Lung (tissue), 12 donors: ENCODE data around the gene TEP1. TPM values are rescaled to one million over a fixed set of nuclear protein-coding genes. Genes with fewer than 3 reads are reported as not detected.

Experiments
- ATAC-seq: fragments of 200-7000 bp; cut with Tn5 transposase; one replicate; pipeline ENCODE4 v1.9.1; 2020; ENCODE audit warnings: moderate number of reproducible peaks; ENCODE audit not compliant: insufficient read depth, low FRiP score
- DNase-seq, 3 donors: peaks; one replicate each; pipeline ENCODE4 v3.0.0-alpha.2; 2013 to 2017
- H3K27ac ChIP-seq, 2 donors: one replicate each; pipeline ENCODE4 v1.5.1; 2013; ENCODE audit warnings: mild to moderate bottlenecking in 2 of 2, moderate library complexity in 2 of 2, control low read depth in 1 of 2, inconsistent platforms in 1 of 2, low read depth in 1 of 2, low read length in 1 of 2
- H3K27me3 ChIP-seq, 3 donors: one replicate each; pipeline ENCODE4 v1.5.1; 2013; ENCODE audit warnings: low read length in 2 of 3; ENCODE audit not compliant: control insufficient read depth in 3 of 3, insufficient read depth in 3 of 3
- H3K36me3 ChIP-seq, 4 donors: one replicate each; pipeline ENCODE4 v1.5.1; 2013; ENCODE audit warnings: low read length in 4 of 4, mild to moderate bottlenecking in 1 of 4, moderate library complexity in 1 of 4; ENCODE audit not compliant: control insufficient read depth in 4 of 4, insufficient read depth in 4 of 4
- H3K4me1 ChIP-seq, 5 donors: one replicate each; pipeline ENCODE4 v1.5.1; 2013; ENCODE audit warnings: low read length in 5 of 5, mild to moderate bottlenecking in 2 of 5, moderate library complexity in 1 of 5; ENCODE audit not compliant: control insufficient read depth in 5 of 5, insufficient read depth in 5 of 5
- H3K4me3 ChIP-seq: one replicate; pipeline ENCODE4 v1.5.1; 2013; ENCODE audit warnings: mild to moderate bottlenecking, control low read depth, moderate library complexity
- H3K9ac ChIP-seq, 2 donors: one replicate each; pipeline ENCODE4 v1.5.1; 2013; ENCODE audit warnings: low read length in 2 of 2, control low read depth in 1 of 2; ENCODE audit not compliant: insufficient read depth in 1 of 2
- H3K9me3 ChIP-seq, 4 donors: one replicate each; pipeline ENCODE4 v1.5.1; 2013; ENCODE audit warnings: low read length in 3 of 4, mild to moderate bottlenecking in 1 of 4, moderate library complexity in 1 of 4; ENCODE audit not compliant: control insufficient read depth in 4 of 4, insufficient read depth in 3 of 4
- WGBS, 2 donors: extraction: QIAGEN DNeasy Blood & Tissue Kit; methylation state at CpG; one replicate each; pipeline ENCODE4 v1.1.7; 2013; 5-methylcytosine and 5-hydroxymethylcytosine counted together
- polyA plus RNA-seq, 2 donors: library from polyadenylated mRNA; stranded (reverse); fragments of 200-250 nt; gene quantifications; one replicate each; pipeline ENCODE4 v1.2.1, GENCODE V29; 2013
- total RNA-seq, 2 donors: library from RNA; depleted of rRNA in 1 of 2; stranded (reverse); fragments of >200 nt in 1 of 2; gene quantifications; one replicate each; pipeline ENCODE4 v1.2.1, GENCODE V29; 2014 to 2021
- TF ChIP-seq, protein P1 (sequence below): IDR thresholded peaks from 2 replicates; pipeline ENCODE4 v1.5.1; 2012; ENCODE audit warnings: mild to moderate bottlenecking; ENCODE audit errors: control extremely low read depth, extremely low read depth
- donor health status: control.
- donor health status: control.
- donor health status: Bipolar disorder and iron deficiency.
- donor health status: healthy.
- donor health status: DM: yes; HTN: yes; CAD: no.

The TEP1 gene
- total and polyA plus RNA-seq, 4 donors, result 15.7 to 44.7 (median 22.5) TPM

- Histone ChIP-seq H3K9me3 (no peaks in the 10 kb centered on the region), H3K4me3 (no peak overlapping the region), H3K36me3 (peaks cover 12 to 32% (median 25%) of the 10 kb centered on the region in 4 donors), H3K27ac (no peak overlapping the region), H3K9ac (no peak overlapping the region), H3K27me3 (no peaks in the 10 kb centered on the region), H3K4me1 (peaks cover 0 to 22% (median 13%) of the 10 kb centered on the region in 5 donors)
- ATAC-seq (no peak), DNase-seq (no peak)
- TF ChIP-seq, protein P1, sequence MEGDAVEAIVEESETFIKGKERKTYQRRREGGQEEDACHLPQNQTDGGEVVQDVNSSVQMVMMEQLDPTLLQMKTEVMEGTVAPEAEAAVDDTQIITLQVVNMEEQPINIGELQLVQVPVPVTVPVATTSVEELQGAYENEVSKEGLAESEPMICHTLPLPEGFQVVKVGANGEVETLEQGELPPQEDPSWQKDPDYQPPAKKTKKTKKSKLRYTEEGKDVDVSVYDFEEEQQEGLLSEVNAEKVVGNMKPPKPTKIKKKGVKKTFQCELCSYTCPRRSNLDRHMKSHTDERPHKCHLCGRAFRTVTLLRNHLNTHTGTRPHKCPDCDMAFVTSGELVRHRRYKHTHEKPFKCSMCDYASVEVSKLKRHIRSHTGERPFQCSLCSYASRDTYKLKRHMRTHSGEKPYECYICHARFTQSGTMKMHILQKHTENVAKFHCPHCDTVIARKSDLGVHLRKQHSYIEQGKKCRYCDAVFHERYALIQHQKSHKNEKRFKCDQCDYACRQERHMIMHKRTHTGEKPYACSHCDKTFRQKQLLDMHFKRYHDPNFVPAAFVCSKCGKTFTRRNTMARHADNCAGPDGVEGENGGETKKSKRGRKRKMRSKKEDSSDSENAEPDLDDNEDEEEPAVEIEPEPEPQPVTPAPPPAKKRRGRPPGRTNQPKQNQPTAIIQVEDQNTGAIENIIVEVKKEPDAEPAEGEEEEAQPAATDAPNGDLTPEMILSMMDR, result no peak
- 62 to 69% methylated on average over 8 of the region's 8 CpGs for WGBS, 2 donors
Observed at GRCh38 chr14:20458031-20458789, 44.9 kb upstream of the TEP1 start.

GRCh38 chr14:20456971-20457370 is 43.7 kb upstream of the TEP1 start:
- Histone ChIP-seq H3K27ac (no peak overlapping the region), H3K9ac (peak overlapping the region in 1 of 2 donors; percentile 28), H3K4me1 (peaks cover 0 to 22% (median 13%) of the 10 kb centered on the region in 5 donors), H3K36me3 (peaks cover 17 to 37% (median 27%) of the 10 kb centered on the region in 4 donors), H3K9me3 (no peaks in the 10 kb centered on the region), H3K4me3 (no peak overlapping the region), H3K27me3 (no peaks in the 10 kb centered on the region)
- DNase-seq (no peak), ATAC-seq (no peak)
- WGBS, 2 donors, result 28 to 64% methylated on average over 13 of the region's 13 CpGs
- TF ChIP-seq, protein P1, result no peak

DNA sequence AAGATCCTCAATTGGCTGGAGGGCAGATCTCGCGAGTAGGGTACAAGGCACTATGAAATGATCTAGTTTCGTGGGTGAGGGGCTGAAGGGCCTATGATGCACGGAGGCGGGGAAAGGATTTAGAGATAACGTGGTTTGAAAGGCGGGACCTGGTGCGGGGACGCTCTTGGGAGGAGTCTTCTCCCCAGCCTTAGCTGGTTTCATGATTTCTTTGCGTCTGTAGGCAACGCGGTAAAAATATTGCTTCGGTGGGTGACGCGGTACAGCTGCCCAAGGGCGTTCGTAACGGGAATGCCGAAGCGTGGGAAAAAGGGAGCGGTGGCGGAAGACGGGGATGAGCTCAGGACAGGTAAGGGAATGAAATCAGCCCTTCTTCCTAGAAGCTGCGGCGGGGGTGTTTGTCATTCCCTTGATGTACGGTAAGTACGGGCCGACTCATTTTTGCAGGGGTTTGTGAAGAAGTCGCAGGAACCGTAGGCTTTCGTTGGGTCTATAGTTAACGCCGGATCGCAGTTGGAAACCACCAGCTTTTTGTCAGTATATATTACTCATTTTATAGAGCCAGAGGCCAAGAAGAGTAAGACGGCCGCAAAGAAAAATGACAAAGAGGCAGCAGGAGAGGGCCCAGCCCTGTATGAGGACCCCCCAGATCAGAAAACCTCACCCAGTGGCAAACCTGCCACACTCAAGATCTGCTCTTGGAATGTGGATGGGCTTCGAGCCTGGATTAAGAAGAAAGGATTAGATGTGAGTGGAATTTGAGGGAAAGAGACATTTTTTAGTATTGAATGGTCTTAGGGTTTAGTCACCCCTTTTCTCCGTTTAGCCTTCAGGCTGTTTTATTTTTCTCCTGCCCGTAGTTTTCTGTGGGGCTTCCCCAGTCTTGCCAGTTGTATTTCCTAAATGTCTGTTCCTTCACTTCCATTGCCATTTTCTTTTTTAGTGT is 42.3 kb upstream of the TEP1 start:
- H3K36me3 ChIP-seq, result peaks cover 20 to 39% (median 30%) of the 10 kb centered on the region in 4 donors
- H3K4me1 ChIP-seq, result peaks cover 0 to 20% (median 12%) of the 10 kb centered on the region in 5 donors

More for the DNA sequence above, 42.3 kb upstream of the TEP1 start:
- TF ChIP-seq, protein P1, result no peak
- H3K9me3 ChIP-seq, result no peaks in the 10 kb centered on the region
- ATAC-seq (peak; percentile 67), DNase-seq (peak in 1 of 3 donors; percentile 20)
- peak overlapping the region; percentile 96 for H3K27ac ChIP-seq
- no peaks in the 10 kb centered on the region for H3K27me3 ChIP-seq
- peak overlapping the region; percentile 87 to 93 for H3K9ac ChIP-seq
- 1% methylated on average over 39 of the region's 39 CpGs for WGBS, 2 donors
- H3K4me3 ChIP-seq, result peak overlapping the region; percentile 74
